Fibroblast of pulmonary artery (primary cell): ENCODE results near the gene CRACDL.
"Not testable (repeated sequence)": the region's sequence is repeated elsewhere in the genome, so short reads cannot be mapped to it uniquely, and the experiment has no call there.

Source experiments
- DNase-seq: peaks from one replicate; pipeline ENCODE4 v3.0.0-alpha.2; 2010; ENCODE audit warnings: low read depth
- H3K4me3 ChIP-seq: replicated peaks from 2 replicates; pipeline ENCODE4 v1.5.1; 2011; ENCODE audit warnings: low read depth, mild to moderate bottlenecking, control low read depth, low read length, moderate library complexity
- CTCF ChIP-seq: IDR thresholded peaks from 2 replicates; pipeline ENCODE4 v1.5.1; 2011; ENCODE audit warnings: mild to moderate bottlenecking, control low read depth, low read length, inconsistent platforms; ENCODE audit errors: missing control alignments

CRACDL gene

GRCh38 chr2:98882971-98883779, 52.9 kb downstream of the CRACDL start:
- no peak for TF ChIP-seq CTCF
- DNase-seq, result no peak
- H3K4me3 ChIP-seq, result no peak overlapping the region

GRCh38 chr2:98882368-98882767, 53.7 kb downstream of the CRACDL start:
- H3K4me3 ChIP-seq, result no peak overlapping the region
- TF ChIP-seq CTCF, result no peak
- no peak for DNase-seq

- DNase-seq, result no peak
- TF ChIP-seq CTCF, result no peak
Observed at GRCh38 chr2:98881153-98881650, 54.8 kb downstream of the CRACDL start.

GRCh38 chr2:98880266-98881152, 55.5 kb downstream of the CRACDL start:
- no peak for TF ChIP-seq CTCF
- no peak for DNase-seq
- H3K4me3 ChIP-seq, result no peak overlapping the region

More at GRCh38 chr2:98881153-98881650, 54.8 kb downstream of the CRACDL start:
- no peak overlapping the region for H3K4me3 ChIP-seq

GRCh38 chr2:98877658-98878057, 58.4 kb downstream of the CRACDL start:
- not testable (repeated sequence) for DNase-seq, H3K4me3 ChIP-seq

- TF ChIP-seq CTCF, result no peak
- no peak for DNase-seq
- no peak overlapping the region for H3K4me3 ChIP-seq
Observed at GRCh38 chr2:98876741-98877140, 59.3 kb downstream of the CRACDL start.

GRCh38 chr2:98875746-98876145, 60.3 kb downstream of the CRACDL start:
- H3K4me3 ChIP-seq, result no peak overlapping the region
- DNase-seq, result no peak
- TF ChIP-seq CTCF, result no peak
